Measurements from ENCODE around the gene STMN1. TPM values are rescaled to one million over a fixed set of nuclear protein-coding genes. Genes with fewer than 3 reads are reported as not detected.
"Not testable (repeated sequence)": the region's sequence is repeated elsewhere in the genome, so short reads cannot be mapped to it uniquely, and the experiment has no call there.

The STMN1 gene
- total RNA-seq, 4 donors from 2014 or later, result 79.2 to 140 (median 105) TPM

GRCh38 chr1:25933479-25934365, 27.5 kb upstream of the STMN1 start:
- Histone ChIP-seq H3K36me3 (no peaks in the 10 kb centered on the region), H3K27ac (no peak overlapping the region), H3K9me3 (no peaks in the 10 kb centered on the region), H3K4me1 (peaks cover 0 to 19% (median 0%) of the 10 kb centered on the region in 4 donors), H3K4me3 (no peak overlapping the region), H3K27me3 (no peaks in the 10 kb centered on the region)
- TF ChIP-seq EP300 (IDR thresholded peaks at IDR 0.05) (no peak), POLR2A (IDR thresholded peaks at IDR 0.05) (no peak), CTCF (IDR thresholded peaks at IDR 0.05) (no peak)
- DNase-seq (ENCODE audit: low spot score in 2 of 2), result no peak
- WGBS, 2 donors, result 41 to 46% methylated on average over 13 of the region's 13 CpGs

- H3K4me3 ChIP-seq; H3K9me3 ChIP-seq; DNase-seq (ENCODE audit: low spot score in 2 of 2); H3K27me3 ChIP-seq; H3K27ac ChIP-seq; H3K36me3 ChIP-seq: not testable (repeated sequence)
- peaks cover 0 to 19% (median 0%) of the 10 kb centered on the region in 4 donors for H3K4me1 ChIP-seq
- WGBS, 2 donors, result 46 to 56% methylated on average over 12 of the region's 12 CpGs
These were observed 26.7 kb upstream of the STMN1 start for GRCh38 chr1:25932811-25933400.

GRCh38 chr1:25932321-25932720, 26.1 kb upstream of the STMN1 start:
- H3K27me3 ChIP-seq, result no peaks in the 10 kb centered on the region
- no peak overlapping the region for H3K27ac ChIP-seq
- no peak overlapping the region for H3K4me3 ChIP-seq
- H3K9me3 ChIP-seq, result no peaks in the 10 kb centered on the region
- no peak for DNase-seq (ENCODE audit: low spot score in 2 of 2)
- 76 to 77% methylated on average over 5 of the region's 5 CpGs for WGBS, 2 donors
- H3K4me1 ChIP-seq, result peaks cover 0 to 24% (median 0%) of the 10 kb centered on the region in 4 donors
- no peaks in the 10 kb centered on the region for H3K36me3 ChIP-seq
- TF ChIP-seq POLR2A (IDR thresholded peaks at IDR 0.05) (no peak), EP300 (IDR thresholded peaks at IDR 0.05) (no peak), CTCF (IDR thresholded peaks at IDR 0.05) (no peak)

GRCh38 chr1:25929016-25929415, 22.8 kb upstream of the STMN1 start:
- H3K27ac ChIP-seq, result no peak overlapping the region
- no peak overlapping the region for H3K4me3 ChIP-seq
- DNase-seq (ENCODE audit: low spot score in 2 of 2), result no peak
- H3K27me3 ChIP-seq, result no peaks in the 10 kb centered on the region
- no peak for TF ChIP-seq EP300 (IDR thresholded peaks at IDR 0.05)
- TF ChIP-seq POLR2A (IDR thresholded peaks at IDR 0.05), result no peak
- H3K9me3 ChIP-seq, result no peaks in the 10 kb centered on the region
- peaks cover 0 to 28% (median 0%) of the 10 kb centered on the region in 4 donors for H3K4me1 ChIP-seq
- 82 to 88% methylated on average over 7 of the region's 7 CpGs for WGBS, 2 donors
- no peaks in the 10 kb centered on the region for H3K36me3 ChIP-seq

- H3K4me3 ChIP-seq, result no peak overlapping the region
- no peaks in the 10 kb centered on the region for H3K9me3 ChIP-seq
- no peaks in the 10 kb centered on the region for H3K27me3 ChIP-seq
- H3K36me3 ChIP-seq, result no peaks in the 10 kb centered on the region
- no peak for TF ChIP-seq POLR2A (IDR thresholded peaks at IDR 0.05)
- TF ChIP-seq EP300 (IDR thresholded peaks at IDR 0.05), result no peak
- TF ChIP-seq CTCF (IDR thresholded peaks at IDR 0.05), result no peak
- no peak for DNase-seq (ENCODE audit: low spot score in 2 of 2)
- WGBS, 2 donors, result 95 to 96% methylated on average over 5 of the region's 5 CpGs
- peaks cover 0 to 27% (median 2%) of the 10 kb centered on the region in 4 donors for H3K4me1 ChIP-seq
- H3K27ac ChIP-seq, result no peak overlapping the region
These were observed 21.5 kb upstream of the STMN1 start for GRCh38 chr1:25927521-25928265.
